ENCODE measurements around the gene PHF19. TPM values are rescaled to one million over a fixed set of nuclear protein-coding genes. Genes with fewer than 3 reads are reported as not detected.

PHF19 gene
- total RNA-seq, 4 donors from 2014 or later: 16.3 to 31.2 (median 25.3) TPM

DNA sequence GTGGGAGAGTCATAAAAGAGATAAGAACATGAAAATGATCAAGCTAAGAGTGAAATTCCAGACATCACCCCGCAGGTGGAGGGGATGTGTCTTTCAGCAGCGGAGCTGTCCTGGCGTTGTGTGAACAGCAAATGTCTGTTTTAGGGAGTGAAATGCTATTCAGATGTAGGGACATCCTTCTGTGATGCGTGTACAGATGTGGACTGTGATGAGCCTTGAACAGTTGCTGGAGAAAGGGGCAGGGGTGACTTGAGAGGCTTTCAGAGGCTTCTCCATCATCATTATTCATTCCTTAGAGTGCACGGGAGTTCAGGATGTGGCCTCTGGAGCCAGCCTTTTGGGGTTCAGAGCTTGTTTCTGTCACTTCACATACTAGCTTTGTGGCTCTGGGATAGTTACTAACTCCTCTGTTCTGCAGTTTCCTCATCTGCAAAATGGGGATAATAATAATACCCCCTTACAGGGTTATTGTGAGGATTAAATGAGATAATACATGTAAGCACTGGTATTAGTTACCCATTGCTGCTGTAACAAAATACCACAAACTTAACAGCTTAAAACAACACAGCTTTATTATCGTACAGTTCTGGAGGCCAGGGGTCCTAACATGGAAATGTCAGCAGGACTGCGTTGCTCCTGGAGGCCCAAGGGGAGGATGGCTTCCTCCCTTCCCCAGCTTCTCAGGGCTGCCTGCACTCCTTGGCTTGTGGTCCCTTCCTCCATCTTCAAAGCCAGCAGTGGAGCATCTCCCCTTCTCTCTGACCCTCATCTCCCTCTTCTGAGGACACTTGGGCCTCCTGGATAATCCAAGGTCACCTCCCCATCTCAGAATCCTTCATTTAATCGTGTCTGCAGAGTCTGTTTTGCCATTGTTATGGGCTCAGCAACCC lies 40.2 kb upstream of the PHF19 start:
- DNase-seq (ENCODE audit: low spot score): no peak

DNA sequence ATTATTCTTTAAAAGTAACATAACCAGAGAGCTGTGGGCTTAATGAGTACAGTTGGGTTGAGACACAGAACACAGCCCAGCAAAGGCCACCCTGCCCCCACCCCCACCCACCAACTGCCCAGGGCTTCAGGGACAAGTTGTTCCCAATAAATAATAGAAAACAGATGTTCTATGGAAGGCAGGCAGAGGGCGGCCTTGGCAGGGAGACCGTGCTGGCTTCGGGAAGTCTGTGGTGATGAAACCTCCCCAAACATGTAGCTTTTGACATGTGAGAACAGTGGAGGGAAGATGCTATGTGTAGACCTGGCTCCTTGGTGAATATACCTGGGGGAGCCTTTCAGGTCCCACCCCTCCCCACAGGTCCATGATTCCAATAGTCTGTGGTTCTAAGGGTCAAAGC lies 39.6 kb upstream of the PHF19 start:
- ATAC-seq (ENCODE audit: low FRiP score) (no peak), DNase-seq (ENCODE audit: low spot score) (no peak)
- TF ChIP-seq, protein P1, sequence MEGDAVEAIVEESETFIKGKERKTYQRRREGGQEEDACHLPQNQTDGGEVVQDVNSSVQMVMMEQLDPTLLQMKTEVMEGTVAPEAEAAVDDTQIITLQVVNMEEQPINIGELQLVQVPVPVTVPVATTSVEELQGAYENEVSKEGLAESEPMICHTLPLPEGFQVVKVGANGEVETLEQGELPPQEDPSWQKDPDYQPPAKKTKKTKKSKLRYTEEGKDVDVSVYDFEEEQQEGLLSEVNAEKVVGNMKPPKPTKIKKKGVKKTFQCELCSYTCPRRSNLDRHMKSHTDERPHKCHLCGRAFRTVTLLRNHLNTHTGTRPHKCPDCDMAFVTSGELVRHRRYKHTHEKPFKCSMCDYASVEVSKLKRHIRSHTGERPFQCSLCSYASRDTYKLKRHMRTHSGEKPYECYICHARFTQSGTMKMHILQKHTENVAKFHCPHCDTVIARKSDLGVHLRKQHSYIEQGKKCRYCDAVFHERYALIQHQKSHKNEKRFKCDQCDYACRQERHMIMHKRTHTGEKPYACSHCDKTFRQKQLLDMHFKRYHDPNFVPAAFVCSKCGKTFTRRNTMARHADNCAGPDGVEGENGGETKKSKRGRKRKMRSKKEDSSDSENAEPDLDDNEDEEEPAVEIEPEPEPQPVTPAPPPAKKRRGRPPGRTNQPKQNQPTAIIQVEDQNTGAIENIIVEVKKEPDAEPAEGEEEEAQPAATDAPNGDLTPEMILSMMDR (IDR thresholded peaks at IDR 0.05): no peak

More for the DNA sequence above, 40.2 kb upstream of the PHF19 start:
- no peak for ATAC-seq (ENCODE audit: low FRiP score)
- TF ChIP-seq, protein P1 (IDR thresholded peaks at IDR 0.05): no peak

- DNase-seq (ENCODE audit: low spot score) (no peak), ATAC-seq (ENCODE audit: low FRiP score) (no peak)
- TF ChIP-seq, protein P1 (IDR thresholded peaks at IDR 0.05): no peak
Observed at GRCh38 chr9:120915854-120916470, 39.0 kb upstream of the PHF19 start.

DNA sequence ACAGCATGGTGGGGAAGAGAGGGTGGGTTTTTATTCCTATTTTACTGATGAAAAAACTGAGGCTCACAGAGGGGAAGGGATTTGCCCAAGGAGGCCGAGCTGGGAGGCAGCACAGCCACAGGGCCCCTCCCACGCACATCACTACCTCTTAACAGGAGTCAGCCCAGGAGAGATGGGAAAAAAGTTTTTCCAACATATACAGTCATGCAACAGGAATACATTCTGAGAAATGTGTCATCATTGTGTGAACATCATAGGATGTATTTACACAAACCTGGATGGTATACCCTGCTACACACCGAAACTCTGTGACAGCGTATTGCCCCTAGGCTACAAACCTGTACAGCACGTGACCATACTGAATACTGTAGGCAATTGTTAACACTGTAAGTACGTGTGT lies 38.0 kb upstream of the PHF19 start:
- TF ChIP-seq, protein P1 (IDR thresholded peaks at IDR 0.05): no peak
- peak; percentile 17 for ATAC-seq (ENCODE audit: low FRiP score)
- no peak for DNase-seq (ENCODE audit: low spot score)

- ATAC-seq (ENCODE audit: low FRiP score) (no peak), DNase-seq (ENCODE audit: low spot score) (no peak)
- TF ChIP-seq, protein P1 (IDR thresholded peaks at IDR 0.05): no peak
Observed at GRCh38 chr9:120914396-120914795, 37.4 kb upstream of the PHF19 start.

DNA sequence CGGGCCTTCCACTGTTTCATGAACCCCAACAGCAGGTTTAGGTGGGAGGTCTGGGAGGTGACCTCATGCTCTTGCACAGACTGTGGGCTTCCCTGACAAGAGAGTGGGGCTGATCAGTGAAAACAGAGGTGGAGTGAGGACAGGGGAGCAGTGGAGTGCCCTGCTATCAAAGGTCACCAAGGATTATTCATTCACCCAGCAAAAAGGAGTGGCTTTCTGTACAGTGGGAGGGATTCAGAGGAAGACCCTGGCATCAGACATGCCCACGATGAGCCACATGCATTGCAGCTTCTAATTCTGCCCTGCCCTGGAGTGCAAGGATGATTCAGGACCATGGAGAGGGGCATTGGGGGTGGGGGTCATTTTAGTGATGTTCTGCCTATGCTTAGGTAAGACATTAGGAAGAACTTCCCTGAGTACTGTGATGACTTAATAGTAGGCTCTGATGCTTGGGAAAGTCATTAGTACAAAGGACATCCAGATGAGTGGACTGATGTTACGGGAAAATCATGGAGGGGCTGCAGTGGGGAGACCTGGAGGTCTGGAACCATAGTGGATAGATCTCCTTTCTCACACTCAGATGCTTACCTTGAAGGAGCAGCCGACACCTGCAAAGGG lies 36.8 kb upstream of the PHF19 start:
- ATAC-seq (ENCODE audit: low FRiP score): no peak

More for the DNA sequence above, 36.8 kb upstream of the PHF19 start:
- TF ChIP-seq, protein P1 (IDR thresholded peaks at IDR 0.05): no peak
- DNase-seq (ENCODE audit: low spot score): no peak

Data from omental fat pad (tissue), 4 donors.